CD14-positive monocyte (primary cell): ENCODE results near the gene AQP2. TPM values are rescaled to one million over a fixed set of nuclear protein-coding genes. Genes with fewer than 3 reads are reported as not detected.

Experiments used
- DNase-seq, 3 donors: peaks; one replicate each; pipeline ENCODE4 v3.0.0-alpha.2; 2011 to 2022
- H2AFZ ChIP-seq: 2 replicates; pipeline ENCODE4 v1.6.0; 2012; ENCODE audit warnings: mild to moderate bottlenecking, low read depth, low read length, inconsistent platforms; ENCODE audit not compliant: insufficient read depth, poor library complexity, severe bottlenecking
- H3K27ac ChIP-seq, 2 donors: 1 replicate in 1 of 2; 2 replicates in 1 of 2; pipeline ENCODE4 v1.5.1; 2012 to 2013; ENCODE audit warnings: low read length in 2 of 2, control low read depth in 1 of 2, inconsistent platforms in 1 of 2, low read depth in 1 of 2, mild to moderate bottlenecking in 1 of 2
- H3K27me3 ChIP-seq, 2 donors: one replicate each; pipeline versions ENCODE4 v1.6.0 to v1.6.1; 2011 to 2013; ENCODE audit warnings: low read length in 2 of 2; ENCODE audit not compliant: control insufficient read depth in 2 of 2, insufficient read depth in 2 of 2
- H3K36me3 ChIP-seq, 2 donors: replicated peaks in 1 of 2; 1 replicate in 1 of 2; 2 replicates in 1 of 2; pipeline versions ENCODE4 v1.5.1 to v1.6.1; 2012 to 2013; ENCODE audit warnings: low read length in 2 of 2, control low read depth in 1 of 2, inconsistent platforms in 1 of 2, mild to moderate bottlenecking in 1 of 2; ENCODE audit not compliant: insufficient read depth in 2 of 2, control insufficient read depth in 1 of 2
- H3K4me1 ChIP-seq, 2 donors: 1 replicate in 1 of 2; 2 replicates in 1 of 2; pipeline versions ENCODE4 v1.5.1 to v1.6.1; 2012 to 2013; ENCODE audit warnings: low read length in 2 of 2, control low read depth in 1 of 2, inconsistent platforms in 1 of 2, mild to moderate bottlenecking in 1 of 2, moderate library complexity in 1 of 2; ENCODE audit not compliant: insufficient read depth in 2 of 2, control insufficient read depth in 1 of 2
- H3K4me2 ChIP-seq: replicated peaks from 2 replicates; pipeline ENCODE3; 2012; ENCODE audit warnings: low read length, moderate library complexity, mild to moderate bottlenecking; ENCODE audit not compliant: poor library complexity, severe bottlenecking; ENCODE audit errors: extremely low read depth
- H3K4me3 ChIP-seq, 3 experiments: fragments of 200-600 bp in 1 of 3; sonication (generic) in 1 of 3; replicated peaks in 1 of 3; 1 replicate in 2 of 3; 2 replicates in 1 of 3; pipeline ENCODE4 v1.5.1; 2011 to 2013; ENCODE audit warnings: low read length in 3 of 3, mild to moderate bottlenecking in 3 of 3, control low read depth in 2 of 3, low read depth in 2 of 3, inconsistent platforms in 1 of 3, moderate library complexity in 1 of 3
- H3K79me2 ChIP-seq: 2 replicates; pipeline ENCODE4 v1.6.0; 2012; ENCODE audit warnings: mild to moderate bottlenecking, control low read depth, inconsistent platforms, low read length, moderate library complexity; ENCODE audit not compliant: insufficient read depth
- H3K9ac ChIP-seq: 2 replicates; pipeline ENCODE4 v1.6.0; 2017; ENCODE audit warnings: low read length, mild to moderate bottlenecking; ENCODE audit not compliant: insufficient read depth, poor library complexity, severe bottlenecking
- H3K9me3 ChIP-seq, 2 donors: replicated peaks in 1 of 2; 1 replicate in 1 of 2; 2 replicates in 1 of 2; pipeline versions ENCODE4 v1.5.1 to v1.6.1; 2012 to 2013; ENCODE audit warnings: low read length in 2 of 2, control low read depth in 1 of 2; ENCODE audit not compliant: control insufficient read depth in 1 of 2, insufficient read depth in 1 of 2
- H4K20me1 ChIP-seq: 2 replicates; pipeline ENCODE4 v1.6.0; 2012; ENCODE audit warnings: mild to moderate bottlenecking, low read length, control low read depth, moderate library complexity; ENCODE audit not compliant: insufficient read depth
- H3K27ac Mint-ChIP-seq, 7 donors: one replicate each; pipeline ENCODE4 v1.8.0; 2020; ENCODE audit warnings: mild to moderate bottlenecking in 7 of 7, mixed read lengths in 7 of 7, moderate library complexity in 6 of 7, inconsistent platforms in 2 of 7
- H3K27me3 Mint-ChIP-seq, 3 donors: one replicate each; pipeline ENCODE4 v1.8.0; 2021 to 2022; ENCODE audit warnings: low read depth in 3 of 3, mild to moderate bottlenecking in 3 of 3, mixed read lengths in 3 of 3, moderate library complexity in 3 of 3, inconsistent platforms in 1 of 3
- H3K36me3 Mint-ChIP-seq, 2 donors: one replicate each; pipeline ENCODE4 v1.8.0; 2020; ENCODE audit warnings: mixed read lengths in 2 of 2, inconsistent platforms in 1 of 2, mild to moderate bottlenecking in 1 of 2
- H3K4me1 Mint-ChIP-seq: one replicate; pipeline ENCODE4 v1.8.0; 2020; ENCODE audit warnings: mild to moderate bottlenecking, mixed read lengths
- H3K4me3 Mint-ChIP-seq, 2 donors: one replicate each; pipeline ENCODE4 v1.8.0; 2020; ENCODE audit warnings: mild to moderate bottlenecking in 2 of 2, mixed read lengths in 2 of 2, moderate library complexity in 1 of 2
- H3K9me3 Mint-ChIP-seq, 7 donors: one replicate each; pipeline ENCODE4 v1.8.0; 2020 to 2022; ENCODE audit warnings: mixed read lengths in 7 of 7, mild to moderate bottlenecking in 6 of 7, moderate library complexity in 6 of 7, inconsistent platforms in 2 of 7
- CTCF ChIP-seq: fragments of 200-600 bp; IDR thresholded peaks from one replicate; pipeline ENCODE4 v1.8.0; 2022; ENCODE audit warnings: antibody characterized with exemption, mild to moderate bottlenecking
- WGBS: methylation state at CpG from one replicate; pipeline ENCODE4 v1.1.5; 2013; ENCODE audit warnings: missing lambda C conversion rate; ENCODE audit not compliant: insufficient coverage; 5-methylcytosine and 5-hydroxymethylcytosine counted together
- intact Hi-C, 2 donors: fragments of 100-400 bp; cut with micrococcal nuclease; formaldehyde crosslinking; loops; one replicate each; pipeline versions ENCODE4 v1.15.0 to v1.15.1; 2023
- polyA plus RNA-seq, 3 donors: library from polyadenylated mRNA; depleted of rRNA in 1 of 3; unstranded in 2 of 3; stranded (reverse) in 1 of 3; fragments of 300-500 nt in 2 of 3; fragments of >200 nt in 1 of 3; fragmentation: Illumina TruSeq in 2 of 3; gene quantifications; 1 replicate in 2 of 3; 2 replicates in 1 of 3; pipeline ENCODE4 v1.2.3, GENCODE V29; 2012 to 2021

AQP2 gene
- polyA plus RNA-seq, 3 donors: not detected

DNA sequence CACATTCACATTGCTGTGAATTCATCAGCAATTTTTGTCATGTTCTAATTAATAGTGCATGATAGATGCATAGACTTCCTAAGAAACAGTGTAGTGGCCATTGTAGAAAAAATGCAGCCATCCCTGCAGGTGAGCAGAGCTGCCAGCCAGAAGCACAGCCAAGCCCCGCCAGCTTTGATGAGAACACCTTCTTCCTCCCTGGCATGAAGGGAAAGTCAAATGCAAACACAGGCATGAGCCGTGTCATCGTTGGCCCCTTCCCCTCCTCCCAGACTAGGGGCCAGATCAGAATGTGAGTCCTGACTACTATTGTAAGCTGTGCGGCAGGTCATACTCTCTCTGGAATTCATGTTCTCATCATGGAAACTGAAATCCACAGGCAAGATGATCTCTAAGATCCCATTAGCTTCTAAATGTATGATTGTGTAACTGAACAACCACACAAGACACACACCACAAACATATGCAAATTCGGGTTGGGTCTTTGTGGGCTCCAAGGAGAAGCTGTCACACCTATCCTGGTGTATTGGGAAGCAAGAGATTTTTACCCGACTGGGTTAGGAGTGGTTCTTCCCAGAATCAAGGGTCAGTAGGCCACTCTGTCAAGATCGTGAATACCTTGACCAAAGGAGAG lies 2.8 kb upstream of the AQP2 start:
- Histone ChIP-seq H3K4me3 (no peak overlapping the region), H4K20me1 (no peaks in the 10 kb centered on the region), H2AFZ (no peak overlapping the region), H3K4me2 (no peak overlapping the region), H3K79me2 (no peaks in the 10 kb centered on the region), H3K9ac (no peak overlapping the region), H3K9me3 (no peaks in the 10 kb centered on the region), H3K27ac (no peak overlapping the region), H3K36me3 (no peaks in the 10 kb centered on the region), H3K27me3 (peaks cover 0 to 68% of the 10 kb centered on the region in 2 donors), H3K4me1 (peaks cover 36 to 46% of the 10 kb centered on the region in 2 donors)
- H3K36me3 Mint-ChIP-seq: no peaks in the 10 kb centered on the region
- DNase-seq: no peak
- no peak for TF ChIP-seq CTCF
- H3K27ac Mint-ChIP-seq: peak overlapping the region in 1 of 7 donors; percentile 54
- H3K4me1 Mint-ChIP-seq: peaks cover 59% of the 10 kb centered on the region
- intact Hi-C loops: no loop called here
- peaks cover 64 to 83% (median 70%) of the 10 kb centered on the region in 3 donors for H3K27me3 Mint-ChIP-seq
- peak overlapping the region in 1 of 2 donors; percentile 76 for H3K4me3 Mint-ChIP-seq
- WGBS: 72% methylated on average over 5 of the region's 7 CpGs
- H3K9me3 Mint-ChIP-seq: peaks cover 0 to 2% (median 0%) of the 10 kb centered on the region in 7 donors

GRCh38 chr12:49948866-49949845 lies 1.4 kb upstream of the AQP2 start:
- no peak overlapping the region for H3K9ac ChIP-seq
- peak overlapping the region in 1 of 2 donors; percentile 76 for H3K4me3 Mint-ChIP-seq
- H3K9me3 ChIP-seq: peaks cover 0 to under 1% of the 10 kb centered on the region in 2 donors
- no peaks in the 10 kb centered on the region for H3K79me2 ChIP-seq
- H3K4me3 ChIP-seq: peak overlapping the region in 1 of 3 experiments; percentile 27
- H3K4me1 Mint-ChIP-seq: peaks cover 55% of the 10 kb centered on the region
- intact Hi-C loops: no loop called here
- peak; percentile 42 to 77 (median 64) for DNase-seq
- WGBS: 89% methylated on average over 6 of the region's 13 CpGs
- H3K9me3 Mint-ChIP-seq: peaks cover 0 to 3% (median 0%) of the 10 kb centered on the region in 7 donors
- no peak for TF ChIP-seq CTCF
- peak overlapping the region in 1 of 2 donors; percentile 20 for H3K27ac ChIP-seq
- no peak overlapping the region for H2AFZ ChIP-seq
- peaks cover 4 to 70% of the 10 kb centered on the region in 2 donors for H3K27me3 ChIP-seq
- H3K27ac Mint-ChIP-seq: peak overlapping the region in 6 of 7 donors; percentile 6 to 85 (median 42)
- H3K4me2 ChIP-seq: peak overlapping the region; percentile 33
- peaks cover 0 to 2% of the 10 kb centered on the region in 2 donors for H3K36me3 Mint-ChIP-seq
- no peaks in the 10 kb centered on the region for H3K36me3 ChIP-seq
- H3K4me1 ChIP-seq: peaks cover 39 to 47% of the 10 kb centered on the region in 2 donors
- H4K20me1 ChIP-seq: no peaks in the 10 kb centered on the region
- H3K27me3 Mint-ChIP-seq: peaks cover 75 to 84% (median 76%) of the 10 kb centered on the region in 3 donors
